Measurements from ENCODE around the gene GNAL.

GNAL gene

GRCh38 chr18:11923450-11923849, 234.4 kb downstream of the GNAL start:
- DNase-seq: no peak

- DNase-seq: no peak
These were observed 236.9 kb downstream of the GNAL start for GRCh38 chr18:11925800-11926481.

GRCh38 chr18:11927497-11927896, 238.4 kb downstream of the GNAL start:
- no peak for DNase-seq

- no peak for DNase-seq
These were observed 243.3 kb downstream of the GNAL start for GRCh38 chr18:11932393-11932792.

Data from effector CD8-positive, alpha-beta T cell (primary cell).